Neural cell (in vitro differentiated cells): ENCODE data around the gene PLAAT2. TPM values are rescaled to one million over a fixed set of nuclear protein-coding genes. Genes with fewer than 3 reads are reported as not detected.

Source experiments
- H2AFZ ChIP-seq: fragments of 200-600, 300-800 bp; sonication (generic), shearing (Covaris generic); 2 replicates; pipeline ENCODE4 v1.6.0; 2014; ENCODE audit warnings: low read depth, mild to moderate bottlenecking, antibody characterized with exemption, low read length, moderate library complexity
- H3F3A ChIP-seq: fragments of 200-600 bp; shearing (Covaris generic); 2 replicates; pipeline ENCODE4 v1.6.1; 2016; ENCODE audit warnings: mild to moderate bottlenecking, moderate library complexity, mixed read lengths, antibody characterized with exemption, low read length; ENCODE audit not compliant: insufficient read depth, poor library complexity, severe bottlenecking
- H3K27ac ChIP-seq: fragments of 200-600, 300-800 bp; sonication (generic), shearing (Covaris generic); 2 replicates; pipeline ENCODE4 v1.5.1; 2014; ENCODE audit warnings: mild to moderate bottlenecking, low read length, moderate library complexity
- H3K27me3 ChIP-seq: fragments of 300-800, 200-600 bp; sonication (generic), shearing (Covaris generic); 2 replicates; pipeline ENCODE4 v1.6.0; 2014; ENCODE audit warnings: mild to moderate bottlenecking, low read depth, low read length, moderate library complexity; ENCODE audit not compliant: insufficient read depth
- H3K36me3 ChIP-seq: fragments of 300-800, 200-600 bp; sonication (generic), shearing (Covaris generic); 2 replicates; pipeline ENCODE4 v1.5.1; 2014; ENCODE audit warnings: mild to moderate bottlenecking, antibody characterized with exemption, low read length, moderate library complexity; ENCODE audit not compliant: insufficient read depth
- H3K4me2 ChIP-seq: fragments of 300-800, 200-600 bp; sonication (generic), shearing (Covaris generic); 2 replicates; pipeline ENCODE4 v1.6.0; 2014; ENCODE audit warnings: mild to moderate bottlenecking, low read length
- H3K4me3 ChIP-seq: fragments of 300-800, 200-600 bp; sonication (generic), shearing (Covaris generic); 2 replicates; pipeline ENCODE4 v1.5.1; 2014; ENCODE audit warnings: mild to moderate bottlenecking, low read length, moderate library complexity
- H3K79me2 ChIP-seq: fragments of 200-600 bp; shearing (Covaris generic); replicated peaks from 2 replicates; pipeline ENCODE4 v1.6.0; 2014; ENCODE audit warnings: mild to moderate bottlenecking, low read length, moderate library complexity; ENCODE audit not compliant: insufficient read depth
- H3K9ac ChIP-seq: fragments of 300-800, 200-600 bp; sonication (generic), shearing (Covaris generic); 2 replicates; pipeline ENCODE4 v1.6.1; 2016; ENCODE audit warnings: mild to moderate bottlenecking, low read length, mixed read lengths
- H3K9me2 ChIP-seq: fragments of 200-600 bp; shearing (Covaris generic); 2 replicates; pipeline ENCODE4 v1.6.1; 2016; ENCODE audit warnings: mild to moderate bottlenecking, low read length, mixed read lengths; ENCODE audit not compliant: insufficient read depth
- H3K9me3 ChIP-seq: fragments of 200-600, 300-800 bp; sonication (generic), shearing (Covaris generic); 2 replicates; pipeline ENCODE4 v1.6.1; 2016; ENCODE audit warnings: mild to moderate bottlenecking, mixed run types, low read length, moderate library complexity, mixed read lengths
- H4K20me1 ChIP-seq: fragments of 200-600 bp; shearing (Covaris generic); 2 replicates; pipeline ENCODE4 v1.6.1; 2016; ENCODE audit warnings: mild to moderate bottlenecking, mixed run types; ENCODE audit not compliant: insufficient read depth
- CTCF ChIP-seq: fragments of 450-650 bp; IDR thresholded peaks from 2 replicates; pipeline ENCODE4 v1.5.1; 2014; ENCODE audit warnings: antibody characterized with exemption, mild to moderate bottlenecking, moderate library complexity; ENCODE audit not compliant: poor library complexity, severe bottlenecking
- EP300 ChIP-seq: fragments of 450-650 bp; conservative IDR thresholded peaks from 2 replicates; pipeline ENCODE4 v1.6.1; 2014; ENCODE audit warnings: antibody characterized with exemption, mild to moderate bottlenecking, moderate library complexity; ENCODE audit not compliant: poor library complexity, severe bottlenecking
- EZH2 ChIP-seq: fragments of 200-600, 300-800 bp; shearing (Covaris generic), sonication (generic); IDR thresholded peaks from 2 replicates; pipeline ENCODE4 v1.6.1; 2014; ENCODE audit warnings: antibody characterized with exemption, low read length, borderline replicate concordance, mild to moderate bottlenecking; ENCODE audit not compliant: insufficient read depth, poor library complexity, severe bottlenecking
- MXI1 ChIP-seq: fragments of 450-650 bp; conservative IDR thresholded peaks from 2 replicates; pipeline ENCODE4 v1.6.1; 2014; ENCODE audit warnings: antibody characterized with exemption, mild to moderate bottlenecking; ENCODE audit not compliant: poor library complexity, severe bottlenecking
- POLR2AphosphoS5 ChIP-seq: IDR thresholded peaks from 2 replicates; pipeline ENCODE4 v1.6.1; 2012
- RAD21 ChIP-seq: fragments of 450-650 bp; conservative IDR thresholded peaks from 2 replicates; pipeline ENCODE4 v1.6.1; 2014; ENCODE audit warnings: antibody characterized with exemption, mild to moderate bottlenecking, moderate library complexity
- SMC3 ChIP-seq: fragments of 450-650 bp; conservative IDR thresholded peaks from 2 replicates; pipeline ENCODE4 v1.6.1; 2014; ENCODE audit warnings: antibody characterized with exemption, mild to moderate bottlenecking, moderate library complexity; ENCODE audit not compliant: poor library complexity
- TAF1 ChIP-seq: IDR thresholded peaks from 2 replicates; pipeline ENCODE4 v1.6.1; 2012; ENCODE audit warnings: low read depth
- polyA plus RNA-seq: library from polyadenylated mRNA; depleted of rRNA; stranded (reverse); fragments of >200 nt; gene quantifications from 2 replicates; pipeline ENCODE4 v1.2.3, GENCODE V29; 2014
- TF ChIP-seq, protein P1 (sequence below): IDR thresholded peaks from 2 replicates; pipeline ENCODE4 v1.6.1; 2012; ENCODE audit warnings: borderline replicate concordance

PLAAT2 gene
- polyA plus RNA-seq, 1 donor from 2014 or later = not detected

- Histone ChIP-seq H4K20me1 (no peaks in the 10 kb centered on the region), H3K9me2 (no peaks in the 10 kb centered on the region), H3K9ac (no peak overlapping the region), H3F3A (no peaks in the 10 kb centered on the region), H3K27me3 (no peaks in the 10 kb centered on the region), H3K4me3 (no peak overlapping the region), H3K9me3 (no peaks in the 10 kb centered on the region), H3K36me3 (no peaks in the 10 kb centered on the region), H3K79me2 (no peaks in the 10 kb centered on the region), H2AFZ (no peak overlapping the region), H3K4me2 (no peak overlapping the region), H3K27ac (no peak overlapping the region)
- TF ChIP-seq POLR2AphosphoS5 (no peak), EP300 (no peak), CTCF (no peak), SMC3 (no peak), RAD21 (no peak)
- TF ChIP-seq, protein P1, sequence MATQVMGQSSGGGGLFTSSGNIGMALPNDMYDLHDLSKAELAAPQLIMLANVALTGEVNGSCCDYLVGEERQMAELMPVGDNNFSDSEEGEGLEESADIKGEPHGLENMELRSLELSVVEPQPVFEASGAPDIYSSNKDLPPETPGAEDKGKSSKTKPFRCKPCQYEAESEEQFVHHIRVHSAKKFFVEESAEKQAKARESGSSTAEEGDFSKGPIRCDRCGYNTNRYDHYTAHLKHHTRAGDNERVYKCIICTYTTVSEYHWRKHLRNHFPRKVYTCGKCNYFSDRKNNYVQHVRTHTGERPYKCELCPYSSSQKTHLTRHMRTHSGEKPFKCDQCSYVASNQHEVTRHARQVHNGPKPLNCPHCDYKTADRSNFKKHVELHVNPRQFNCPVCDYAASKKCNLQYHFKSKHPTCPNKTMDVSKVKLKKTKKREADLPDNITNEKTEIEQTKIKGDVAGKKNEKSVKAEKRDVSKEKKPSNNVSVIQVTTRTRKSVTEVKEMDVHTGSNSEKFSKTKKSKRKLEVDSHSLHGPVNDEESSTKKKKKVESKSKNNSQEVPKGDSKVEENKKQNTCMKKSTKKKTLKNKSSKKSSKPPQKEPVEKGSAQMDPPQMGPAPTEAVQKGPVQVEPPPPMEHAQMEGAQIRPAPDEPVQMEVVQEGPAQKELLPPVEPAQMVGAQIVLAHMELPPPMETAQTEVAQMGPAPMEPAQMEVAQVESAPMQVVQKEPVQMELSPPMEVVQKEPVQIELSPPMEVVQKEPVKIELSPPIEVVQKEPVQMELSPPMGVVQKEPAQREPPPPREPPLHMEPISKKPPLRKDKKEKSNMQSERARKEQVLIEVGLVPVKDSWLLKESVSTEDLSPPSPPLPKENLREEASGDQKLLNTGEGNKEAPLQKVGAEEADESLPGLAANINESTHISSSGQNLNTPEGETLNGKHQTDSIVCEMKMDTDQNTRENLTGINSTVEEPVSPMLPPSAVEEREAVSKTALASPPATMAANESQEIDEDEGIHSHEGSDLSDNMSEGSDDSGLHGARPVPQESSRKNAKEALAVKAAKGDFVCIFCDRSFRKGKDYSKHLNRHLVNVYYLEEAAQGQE = no peak
These were observed 41.3 kb downstream of the PLAAT2 start for GRCh38 chr11:63521896-63522295.

DNA sequence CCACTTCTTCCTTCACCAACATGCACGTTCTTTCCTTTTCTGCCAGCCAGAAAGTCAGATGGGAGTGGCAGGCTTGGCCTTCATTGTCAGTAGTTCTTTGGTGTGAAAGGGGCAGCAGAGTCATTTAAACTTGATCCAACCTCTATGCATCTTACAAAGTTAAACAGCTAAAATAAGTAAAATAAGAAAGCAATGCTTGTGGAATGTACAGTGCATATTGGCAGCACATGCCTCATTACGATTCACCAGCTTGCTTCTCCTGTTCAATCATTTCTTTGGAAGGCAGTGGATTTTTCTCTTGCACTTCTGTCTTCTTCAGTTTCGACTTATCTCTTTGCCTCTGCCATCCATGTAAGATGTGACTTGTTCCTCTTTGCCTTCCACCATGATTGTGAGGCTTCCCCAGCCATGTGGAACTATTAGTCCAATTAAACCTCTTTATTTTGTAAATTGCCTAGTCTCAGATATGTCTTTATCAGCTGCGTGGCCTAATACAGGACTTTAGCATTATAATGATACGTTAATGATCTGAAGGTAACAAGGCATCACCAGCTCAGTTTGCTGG is 42.5 kb downstream of the PLAAT2 start:
- TF ChIP-seq TAF1 = no peak
- no peak for TF ChIP-seq RAD21
- H3K9me3 ChIP-seq = no peaks in the 10 kb centered on the region
- no peaks in the 10 kb centered on the region for H3K79me2 ChIP-seq
- H3K36me3 ChIP-seq = no peaks in the 10 kb centered on the region
- H3K9me2 ChIP-seq = no peaks in the 10 kb centered on the region
- no peak overlapping the region for H2AFZ ChIP-seq
- no peak overlapping the region for H3K4me2 ChIP-seq
- H3K27ac ChIP-seq = no peak overlapping the region
- H3K9ac ChIP-seq = no peak overlapping the region
- no peaks in the 10 kb centered on the region for H3F3A ChIP-seq
- H4K20me1 ChIP-seq = no peaks in the 10 kb centered on the region
- H3K27me3 ChIP-seq = no peaks in the 10 kb centered on the region
- H3K4me3 ChIP-seq = no peak overlapping the region

DNA sequence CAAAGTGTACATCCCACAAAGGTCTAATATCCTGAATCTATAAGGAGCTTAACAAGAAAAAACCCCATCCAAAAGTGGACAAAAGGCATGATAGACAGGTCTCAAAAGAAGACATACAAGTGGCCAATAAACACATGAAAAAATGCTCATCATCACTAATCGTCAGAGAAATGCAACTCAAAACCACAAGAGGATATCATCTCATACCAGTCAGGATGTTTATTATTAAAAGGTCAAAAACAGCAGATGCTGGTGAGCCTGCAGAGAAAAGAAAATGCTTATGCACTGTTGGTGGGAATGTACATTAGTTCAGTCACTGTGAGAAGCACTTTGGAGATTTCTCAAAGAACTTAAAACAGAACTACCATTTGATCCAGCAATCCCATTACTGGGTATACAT is 44.6 kb downstream of the PLAAT2 start:
- Histone ChIP-seq H3K27me3 (no peaks in the 10 kb centered on the region), H3K9ac (no peak overlapping the region), H3K4me3 (no peak overlapping the region), H4K20me1 (no peaks in the 10 kb centered on the region), H3K4me2 (no peak overlapping the region), H3K79me2 (no peaks in the 10 kb centered on the region), H3K27ac (no peak overlapping the region), H3K36me3 (no peaks in the 10 kb centered on the region), H3F3A (no peaks in the 10 kb centered on the region), H2AFZ (no peak overlapping the region), H3K9me2 (no peaks in the 10 kb centered on the region), H3K9me3 (no peaks in the 10 kb centered on the region)
- TF ChIP-seq TAF1 (no peak), POLR2AphosphoS5 (no peak), EZH2 (no peak), EP300 (no peak), CTCF (no peak), RAD21 (no peak), SMC3 (no peak), MXI1 (no peak)
- TF ChIP-seq, protein P1 = no peak
